Trophoblast cell (in vitro differentiated cells and primary cell): ENCODE measurements around the gene LRP5.
"Not testable (repeated sequence)": the region's sequence is repeated elsewhere in the genome, so short reads cannot be mapped to it uniquely, and the experiment has no call there.

Experiments
- DNase-seq, 2 donors: peaks; one replicate each; pipeline ENCODE4 v3.0.0-alpha.2; 2016
- H2AFZ ChIP-seq: 2 replicates; pipeline ENCODE4 v1.6.1; 2013; ENCODE audit warnings: low read length, moderate library complexity, mild to moderate bottlenecking; ENCODE audit not compliant: insufficient read depth, poor library complexity
- H2AK5ac ChIP-seq: 2 replicates; pipeline ENCODE4 v1.6.1; 2013; ENCODE audit warnings: mild to moderate bottlenecking, low read length
- H2BK120ac ChIP-seq: 2 replicates; pipeline ENCODE4 v1.6.1; 2013; ENCODE audit warnings: low read length, mild to moderate bottlenecking, moderate library complexity; ENCODE audit not compliant: insufficient read depth, poor library complexity
- H2BK12ac ChIP-seq: 2 replicates; pipeline ENCODE4 v1.6.1; 2013; ENCODE audit warnings: mild to moderate bottlenecking, low read length, moderate library complexity
- H2BK5ac ChIP-seq: 2 replicates; pipeline ENCODE4 v1.6.1; 2013; ENCODE audit warnings: low read length, low read depth, moderate library complexity, mild to moderate bottlenecking; ENCODE audit not compliant: poor library complexity
- H3K14ac ChIP-seq: 2 replicates; pipeline ENCODE4 v1.6.1; 2013; ENCODE audit warnings: mild to moderate bottlenecking, low read length
- H3K18ac ChIP-seq: 2 replicates; pipeline ENCODE4 v1.6.1; 2013; ENCODE audit warnings: mild to moderate bottlenecking, low read length
- H3K23ac ChIP-seq: 2 replicates; pipeline ENCODE4 v1.6.1; 2013; ENCODE audit warnings: low read length
- H3K27ac ChIP-seq: 2 replicates; pipeline ENCODE4 v1.5.1; 2013; ENCODE audit warnings: low read depth, mild to moderate bottlenecking, inconsistent platforms, low read length, moderate library complexity
- H3K27me3 ChIP-seq: 2 replicates; pipeline ENCODE4 v1.6.1; 2013; ENCODE audit warnings: inconsistent platforms, mild to moderate bottlenecking, low read length, moderate library complexity; ENCODE audit not compliant: insufficient read depth
- H3K36me3 ChIP-seq, 2 experiments: 1 replicate in 1 of 2; 2 replicates in 1 of 2; pipeline ENCODE4 v1.6.1; 2013; ENCODE audit warnings: low read length in 2 of 2, mild to moderate bottlenecking in 2 of 2, moderate library complexity in 1 of 2; ENCODE audit not compliant: insufficient read depth in 2 of 2, control insufficient read depth in 1 of 2
- H3K4ac ChIP-seq: 2 replicates; pipeline ENCODE4 v1.6.1; 2013; ENCODE audit warnings: low read depth, mild to moderate bottlenecking, low read length, moderate library complexity
- H3K4me1 ChIP-seq, 2 experiments: 1 replicate in 1 of 2; 2 replicates in 1 of 2; pipeline ENCODE4 v1.6.1; 2013; ENCODE audit warnings: low read length in 2 of 2, mild to moderate bottlenecking in 2 of 2, moderate library complexity in 1 of 2; ENCODE audit not compliant: insufficient read depth in 2 of 2, control insufficient read depth in 1 of 2
- H3K4me2 ChIP-seq: 2 replicates; pipeline ENCODE4 v1.6.1; 2013; ENCODE audit warnings: inconsistent platforms, mild to moderate bottlenecking, low read length, moderate library complexity
- H3K4me3 ChIP-seq: 2 replicates; pipeline ENCODE4 v1.5.1; 2013; ENCODE audit warnings: mild to moderate bottlenecking, low read depth, low read length, inconsistent platforms
- H3K79me1 ChIP-seq: one replicate; pipeline ENCODE4 v1.6.1; 2013; ENCODE audit warnings: low read length
- H3K79me2 ChIP-seq: 2 replicates; pipeline ENCODE4 v1.6.1; 2013; ENCODE audit warnings: low read length, mild to moderate bottlenecking; ENCODE audit not compliant: control insufficient read depth, insufficient read depth, poor library complexity
- H3K9ac ChIP-seq: 2 replicates; pipeline ENCODE4 v1.6.1; 2013; ENCODE audit warnings: mild to moderate bottlenecking, low read length
- H3K9me3 ChIP-seq: 2 replicates; pipeline ENCODE4 v1.6.1; 2013; ENCODE audit warnings: low read depth, mild to moderate bottlenecking, control low read depth, inconsistent platforms, low read length; ENCODE audit not compliant: insufficient read depth
- H4K12ac ChIP-seq: 2 replicates; pipeline ENCODE4 v1.6.1; 2013; ENCODE audit warnings: low read depth, mild to moderate bottlenecking, low read length, moderate library complexity
- H4K8ac ChIP-seq: 2 replicates; pipeline ENCODE4 v1.6.1; 2013; ENCODE audit warnings: low read depth, mild to moderate bottlenecking, low read length, moderate library complexity
- H4K91ac ChIP-seq: one replicate; pipeline ENCODE4 v1.6.1; 2013; ENCODE audit warnings: low read depth, mild to moderate bottlenecking, low read length, moderate library complexity
- WGBS: extraction: QIAGEN DNeasy Blood & Tissue Kit; methylation state at CpG from one replicate; pipeline ENCODE4 v1.1.7; 2013; ENCODE audit warnings: missing lambda C conversion rate; ENCODE audit not compliant: insufficient read length, insufficient coverage; ENCODE audit errors: extremely low coverage; 5-methylcytosine and 5-hydroxymethylcytosine counted together

LRP5 gene

GRCh38 chr11:68341557-68342458 lies 29.4 kb downstream of the LRP5 start:
- Histone ChIP-seq H3K79me1 (peaks cover 19% of the 10 kb centered on the region), H3K79me2 (peaks cover 12% of the 10 kb centered on the region), H2BK12ac (peak overlapping the region; percentile 99), H3K9me3 (no peaks in the 10 kb centered on the region), H4K91ac (peak overlapping the region; percentile 85), H3K27me3 (no peaks in the 10 kb centered on the region), H3K23ac (no peak overlapping the region), H2AK5ac (peak overlapping the region; percentile 94), H4K12ac (peak overlapping the region; percentile 48), H4K8ac (peak overlapping the region; percentile 76), H2BK5ac (peak overlapping the region; percentile 93), H3K9ac (no peak overlapping the region), H3K18ac (peak overlapping the region; percentile 97), H3K4me2 (peak overlapping the region; percentile 51), H2AFZ (no peak overlapping the region), H3K27ac (peak overlapping the region; percentile 91), H3K36me3 (no peaks in the 10 kb centered on the region), H2BK120ac (peak overlapping the region; percentile 98), H3K4ac (peak overlapping the region; percentile 69), H3K4me1 (peaks cover 35 to 38% of the 10 kb centered on the region in 2 experiments), H3K14ac (peak overlapping the region; percentile 89), H3K4me3 (no peak overlapping the region)
- no CpG with 5 or more reads among the region's 21 CpGs for WGBS
- no peak for DNase-seq

DNA sequence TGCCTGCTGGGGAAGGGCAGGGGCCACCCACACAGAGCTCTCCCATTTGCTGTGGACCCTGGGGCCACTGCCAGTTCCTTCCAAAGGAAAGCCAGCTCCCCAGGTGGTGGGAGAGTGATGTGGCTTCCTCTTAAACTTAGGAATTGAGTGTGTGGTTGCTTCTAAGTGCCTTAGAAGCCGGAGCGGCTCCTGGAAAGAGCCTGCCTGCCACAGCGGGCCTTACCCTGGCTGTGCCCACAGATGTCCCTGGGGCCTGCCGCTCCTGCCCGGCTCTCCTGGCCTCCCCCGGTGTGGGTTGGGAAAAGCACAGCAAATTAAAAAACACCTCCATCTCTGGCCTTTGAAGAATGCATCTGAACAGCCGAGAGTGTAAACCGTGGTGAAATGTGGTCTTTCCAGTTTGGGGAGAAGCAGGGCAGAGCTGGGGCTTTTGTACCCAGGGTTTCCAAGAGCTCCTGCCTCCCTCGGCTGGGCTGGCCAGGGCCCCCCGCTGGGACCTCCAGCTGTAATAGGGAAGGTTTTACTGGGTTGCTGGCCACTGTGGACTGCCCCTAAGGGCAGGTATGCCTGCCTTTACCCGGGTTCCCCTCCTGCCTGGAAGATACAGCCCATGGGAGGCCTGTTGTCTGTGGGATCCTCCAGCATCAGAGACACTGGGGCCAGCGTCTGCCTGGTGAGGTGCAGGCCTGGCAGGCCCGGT lies 30.2 kb downstream of the LRP5 start:
- peak overlapping the region; percentile 48 for H4K12ac ChIP-seq
- H3K9me3 ChIP-seq, result no peaks in the 10 kb centered on the region
- peak overlapping the region; percentile 98 for H2BK120ac ChIP-seq
- H3K4me1 ChIP-seq, result peaks cover 35% of the 10 kb centered on the region in 2 experiments
- H3K14ac ChIP-seq, result peak overlapping the region; percentile 89
- peaks cover 19% of the 10 kb centered on the region for H3K79me1 ChIP-seq
- no peak overlapping the region for H3K4me3 ChIP-seq
- peak overlapping the region; percentile 69 for H3K4ac ChIP-seq
- peak overlapping the region; percentile 76 for H4K8ac ChIP-seq
- H3K9ac ChIP-seq, result no peak overlapping the region
- H2BK5ac ChIP-seq, result peak overlapping the region; percentile 93
- WGBS, result no CpG with 5 or more reads among the region's 13 CpGs
- peaks cover 12% of the 10 kb centered on the region for H3K79me2 ChIP-seq
- H2BK12ac ChIP-seq, result peak overlapping the region; percentile 99
- peak overlapping the region; percentile 97 for H3K18ac ChIP-seq
- no peak overlapping the region for H3K23ac ChIP-seq
- DNase-seq, result peak; percentile 88 to 97
- H3K36me3 ChIP-seq, result no peaks in the 10 kb centered on the region
- H3K4me2 ChIP-seq, result peak overlapping the region; percentile 51
- peak overlapping the region; percentile 85 for H4K91ac ChIP-seq
- H2AK5ac ChIP-seq, result peak overlapping the region; percentile 94
- H2AFZ ChIP-seq, result no peak overlapping the region
- H3K27me3 ChIP-seq, result no peaks in the 10 kb centered on the region
- peak overlapping the region; percentile 91 for H3K27ac ChIP-seq

- Histone ChIP-seq H3K79me1 (peaks cover 19% of the 10 kb centered on the region), H3K23ac (no peak overlapping the region)
- no CpG with 5 or more reads among the region's 14 CpGs for WGBS
Observed at GRCh38 chr11:68343761-68344256, 31.4 kb downstream of the LRP5 start.

DNA sequence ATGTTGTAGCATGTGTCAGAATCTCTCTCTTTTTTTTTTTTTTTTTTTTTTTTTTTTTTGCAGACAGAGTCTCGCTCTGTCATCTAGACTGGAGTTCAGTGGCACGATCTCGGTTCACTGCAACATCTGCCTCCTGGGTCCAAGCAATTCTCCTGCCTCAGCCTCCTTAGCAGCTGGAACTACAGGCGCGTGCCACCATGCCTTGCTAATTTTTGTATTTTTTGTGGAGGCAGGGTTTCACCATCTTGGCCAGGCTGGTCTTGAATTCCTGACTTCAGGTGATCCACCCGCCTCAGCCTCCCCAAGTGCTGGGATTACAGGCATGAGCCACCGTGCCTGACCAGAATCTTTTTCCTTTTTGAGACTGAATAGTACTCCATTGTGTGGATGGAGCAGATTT lies 32.4 kb downstream of the LRP5 start:
- H3K14ac ChIP-seq, H3K27me3 ChIP-seq, H3K9me3 ChIP-seq, H2BK12ac ChIP-seq, H3K4ac ChIP-seq, H3K18ac ChIP-seq, H2BK120ac ChIP-seq, H2AK5ac ChIP-seq, H4K91ac ChIP-seq, H3K23ac ChIP-seq, H3K9ac ChIP-seq, H3K4me2 ChIP-seq, H3K36me3 ChIP-seq, H2BK5ac ChIP-seq, H3K27ac ChIP-seq, H3K4me3 ChIP-seq, H2AFZ ChIP-seq, H4K8ac ChIP-seq, H4K12ac ChIP-seq: not testable (repeated sequence)
- no CpG with 5 or more reads among the region's 7 CpGs for WGBS
- DNase-seq, result peak; percentile 57
- Histone ChIP-seq H3K79me2 (peaks cover 12% of the 10 kb centered on the region), H3K4me1 (peaks cover 35% of the 10 kb centered on the region in 2 experiments), H3K79me1 (peaks cover 19% of the 10 kb centered on the region)

More at GRCh38 chr11:68343761-68344256, 31.4 kb downstream of the LRP5 start:
- no peak overlapping the region for H3K4me2 ChIP-seq
- peaks cover 2 to 4% of the 10 kb centered on the region in 2 experiments for H3K36me3 ChIP-seq
- H3K4ac ChIP-seq, result peak overlapping the region; percentile 35
- H3K4me3 ChIP-seq, result no peak overlapping the region
- no peak overlapping the region for H2BK5ac ChIP-seq
- no peak overlapping the region for H4K12ac ChIP-seq
- peak overlapping the region; percentile 54 for H3K14ac ChIP-seq
- H3K27ac ChIP-seq, result peak overlapping the region; percentile 91
- H3K4me1 ChIP-seq, result peaks cover 35% of the 10 kb centered on the region in 2 experiments
- peaks cover 12% of the 10 kb centered on the region for H3K79me2 ChIP-seq
- H4K91ac ChIP-seq, result peak overlapping the region; percentile 68
- no peaks in the 10 kb centered on the region for H3K27me3 ChIP-seq
- peak overlapping the region; percentile 1 for H2AFZ ChIP-seq
- no peak overlapping the region for H3K9ac ChIP-seq
- peak overlapping the region; percentile 39 for H2BK12ac ChIP-seq
- H3K18ac ChIP-seq, result peak overlapping the region; percentile 73
- H2AK5ac ChIP-seq, result peak overlapping the region; percentile 19
- no peaks in the 10 kb centered on the region for H3K9me3 ChIP-seq
- DNase-seq, result peak; percentile 96 to 98
- H2BK120ac ChIP-seq, result peak overlapping the region; percentile 65
- H4K8ac ChIP-seq, result peak overlapping the region; percentile 3
